Left renal pelvis (tissue), 4 donors: ENCODE measurements around the gene PDE7B. TPM values are rescaled to one million over a fixed set of nuclear protein-coding genes. Genes with fewer than 3 reads are reported as not detected.

ENCODE experiments used
- DNase-seq, 4 donors: peaks; one replicate each; pipeline ENCODE4 v3.0.0-alpha.2; 2013; ENCODE audit warnings: low read depth in 4 of 4, low spot score in 3 of 4
- polyA plus RNA-seq, 4 donors: library from polyadenylated mRNA; unstranded; fragments of 120-200 nt; gene quantifications; one replicate each; pipeline ENCODE4 v1.2.1, GENCODE V29; 2013; ENCODE audit not compliant: insufficient read length in 4 of 4

PDE7B gene
- polyA plus RNA-seq, 4 donors = 2.0 to 10.3 (median 8.6) TPM

DNA sequence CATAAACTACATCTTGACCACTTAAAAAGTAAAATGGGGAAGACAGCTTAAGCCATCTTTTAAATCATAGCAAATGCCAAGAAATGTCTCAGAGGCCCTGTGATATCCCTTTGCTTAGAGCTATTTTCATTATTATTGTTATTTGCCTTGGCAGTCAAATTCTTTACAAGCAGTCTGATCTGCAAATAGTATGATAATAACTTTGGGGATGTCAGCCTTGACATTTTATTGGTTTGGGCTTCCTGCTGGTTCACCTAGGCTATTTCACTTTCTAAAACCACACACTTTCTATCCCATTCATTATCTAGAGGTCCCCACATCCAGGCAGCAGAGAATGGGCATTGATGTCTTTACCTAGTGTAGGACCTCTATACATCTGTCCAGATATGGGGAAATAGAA, 125.1 kb downstream of the PDE7B start:
- no peak for DNase-seq

DNA sequence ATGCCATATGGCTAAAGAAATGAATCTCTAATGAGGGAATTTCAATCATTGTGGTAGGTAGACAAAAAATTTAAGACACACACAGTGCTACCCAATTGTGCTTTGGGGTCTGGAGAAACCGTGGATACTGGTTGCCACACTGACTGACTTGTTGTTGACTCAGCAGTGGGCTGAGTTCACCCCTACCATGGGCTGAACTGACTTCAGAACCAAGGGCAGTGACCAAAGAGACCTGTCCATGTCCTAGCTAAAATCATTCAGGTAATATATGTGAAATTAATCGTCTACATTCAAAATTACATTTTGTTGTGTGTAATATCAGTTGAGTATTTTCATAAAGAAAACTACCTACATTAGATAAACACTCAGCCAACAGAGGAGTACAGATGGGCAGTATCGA, 131.6 kb downstream of the PDE7B start:
- DNase-seq = no peak

DNA sequence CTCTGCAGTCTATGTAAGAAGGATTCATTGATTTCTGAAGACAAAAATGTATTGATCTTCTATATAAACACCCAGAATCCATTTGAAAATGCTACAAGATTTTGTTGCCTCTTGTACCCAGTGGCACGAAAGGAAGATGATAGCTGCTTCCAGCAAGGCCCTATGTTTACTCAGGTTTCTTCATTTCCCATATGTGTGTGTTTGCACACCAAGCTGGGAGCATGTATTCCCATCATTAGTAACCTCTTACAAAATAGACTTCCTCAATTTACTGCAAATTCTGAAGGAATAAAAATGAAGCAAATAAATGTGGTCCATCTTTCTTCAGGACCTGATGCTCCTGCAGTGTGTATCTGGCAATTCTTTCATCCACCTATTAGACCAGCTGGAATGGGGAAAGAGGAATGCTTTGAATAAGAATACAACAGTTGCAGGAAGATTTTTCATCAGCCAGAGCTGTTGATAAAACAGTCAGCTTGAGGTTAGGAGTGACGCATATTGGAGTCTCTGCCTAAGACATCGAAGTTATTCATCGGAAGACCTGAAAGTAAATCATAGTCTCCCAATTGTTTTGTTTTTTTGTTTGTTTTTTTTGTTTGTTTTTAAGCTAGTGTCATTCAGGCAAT, 132.3 kb downstream of the PDE7B start:
- no peak for DNase-seq

DNA sequence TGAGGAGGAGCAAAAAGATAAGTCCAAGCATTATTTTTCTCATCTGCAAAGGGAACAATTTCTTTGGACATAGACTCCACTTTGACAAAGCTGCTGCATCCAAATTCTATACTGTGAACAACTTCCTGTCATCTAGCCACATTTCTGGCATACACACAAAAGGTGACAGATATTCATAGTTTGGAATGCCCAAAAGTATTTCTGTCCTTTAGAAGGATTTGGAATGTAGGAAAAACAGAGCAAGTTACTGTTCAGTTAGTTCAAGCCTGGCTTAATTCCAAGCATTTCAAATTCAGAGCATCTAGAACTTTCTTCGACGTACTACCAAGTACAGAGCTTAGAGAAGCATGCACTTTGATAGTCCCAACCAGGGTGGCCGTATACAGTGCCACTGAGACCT, 134.0 kb downstream of the PDE7B start:
- no peak for DNase-seq

DNA sequence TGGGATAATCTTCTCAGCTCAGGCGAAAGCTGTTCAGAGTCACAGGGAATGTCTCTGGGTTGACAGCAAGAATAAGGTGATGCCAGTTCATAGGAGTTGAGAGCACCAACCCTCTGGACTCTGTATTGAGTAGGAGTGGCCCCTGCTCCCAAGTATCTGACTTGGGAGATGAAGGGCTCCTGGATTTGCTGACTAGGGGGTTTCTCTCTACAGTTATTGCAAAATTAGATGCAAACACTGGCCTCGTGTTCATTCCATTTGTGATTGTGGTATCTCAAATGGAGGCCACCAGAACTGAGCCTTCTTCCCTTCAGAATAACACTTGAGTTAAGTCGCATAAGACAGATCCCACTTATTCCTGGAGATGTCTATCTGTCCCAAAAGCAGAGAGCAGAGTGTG, 135.7 kb downstream of the PDE7B start:
- no peak for DNase-seq

DNA sequence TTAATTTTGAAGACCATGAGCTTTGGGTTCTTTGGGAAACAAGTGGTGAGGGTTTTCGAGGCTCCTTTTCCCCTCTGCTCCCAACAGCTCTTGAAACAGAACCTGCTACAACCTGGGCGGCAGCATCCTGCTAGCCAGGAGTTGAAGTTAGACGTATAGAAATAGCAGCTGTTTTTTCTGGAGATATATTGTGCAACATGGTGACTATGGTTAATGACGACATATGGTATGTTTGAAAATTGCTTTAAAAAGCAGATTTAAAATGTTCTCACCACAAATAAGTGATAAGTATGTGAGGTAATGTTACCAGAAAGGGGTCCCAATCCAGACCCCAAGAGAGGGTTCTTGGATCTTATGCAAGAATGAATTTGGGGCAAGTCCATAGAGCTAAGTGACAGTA, 138.9 kb downstream of the PDE7B start:
- DNase-seq = no peak

DNA sequence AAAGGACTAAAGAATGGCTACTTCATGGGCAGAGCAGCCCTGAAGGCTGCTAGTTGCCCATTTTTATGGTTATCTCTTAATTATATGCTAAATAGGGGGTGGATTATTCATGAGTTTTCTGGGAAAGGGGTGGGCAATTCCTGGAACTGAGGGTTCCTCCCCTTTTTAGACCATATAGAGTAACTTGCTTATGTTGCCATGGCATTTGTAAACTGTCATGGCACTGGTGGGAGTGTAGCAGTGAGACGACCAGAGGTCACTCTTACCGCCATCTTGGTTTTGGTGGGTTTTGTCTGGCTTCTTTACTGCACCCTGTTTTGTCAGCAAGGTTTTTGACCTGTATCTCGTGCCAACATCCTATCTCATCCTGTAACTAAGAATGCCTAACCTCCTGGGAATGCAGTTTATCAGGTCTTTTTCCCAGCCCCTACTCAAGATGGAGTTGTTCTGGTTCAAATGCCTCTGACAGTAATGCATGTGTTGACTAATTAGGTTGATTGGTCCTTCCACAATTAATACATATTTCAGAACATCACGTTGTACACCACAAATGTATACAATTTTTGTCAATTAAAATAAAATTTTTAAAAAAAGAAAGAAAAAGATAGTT, 139.5 kb downstream of the PDE7B start:
- DNase-seq = no peak

DNA sequence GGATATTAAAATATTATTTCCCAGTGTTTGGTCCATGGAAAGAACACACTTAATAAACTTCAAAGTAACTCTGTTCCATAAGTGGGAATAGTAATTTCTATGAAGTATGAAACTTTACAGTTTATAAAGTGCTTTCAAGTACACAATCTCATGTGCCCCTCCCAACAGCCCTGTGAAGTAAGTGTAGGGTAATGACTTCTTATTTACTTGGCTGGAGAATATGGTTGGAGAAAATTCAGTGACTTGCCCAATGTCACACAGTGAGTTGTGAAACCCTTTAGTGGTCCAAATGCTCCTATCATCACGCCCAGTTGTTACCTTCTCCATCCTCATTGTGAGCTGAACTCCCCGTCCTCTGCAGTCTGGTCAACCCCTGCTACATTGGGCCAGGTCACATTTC, 141.2 kb downstream of the PDE7B start:
- DNase-seq = no peak

DNA sequence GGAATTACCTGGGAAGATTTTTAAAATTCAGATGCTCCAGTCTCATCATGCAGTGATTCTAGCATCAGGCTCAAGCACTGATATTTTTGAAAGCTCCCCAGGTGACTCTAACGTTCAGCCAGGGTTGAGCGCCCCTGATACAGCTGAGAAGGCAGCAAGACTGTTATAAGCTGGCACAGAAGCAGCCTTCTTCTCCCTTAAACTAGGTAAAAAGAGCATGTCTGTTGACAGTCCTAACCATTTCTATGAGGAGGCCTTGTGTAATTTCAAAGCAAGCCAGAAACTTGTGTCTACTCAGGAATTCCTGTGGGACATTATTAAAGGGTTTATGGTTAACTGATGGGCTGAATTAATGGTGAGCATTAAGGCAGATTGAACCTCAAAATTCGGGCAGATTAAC, 141.9 kb downstream of the PDE7B start:
- DNase-seq = no peak

DNA sequence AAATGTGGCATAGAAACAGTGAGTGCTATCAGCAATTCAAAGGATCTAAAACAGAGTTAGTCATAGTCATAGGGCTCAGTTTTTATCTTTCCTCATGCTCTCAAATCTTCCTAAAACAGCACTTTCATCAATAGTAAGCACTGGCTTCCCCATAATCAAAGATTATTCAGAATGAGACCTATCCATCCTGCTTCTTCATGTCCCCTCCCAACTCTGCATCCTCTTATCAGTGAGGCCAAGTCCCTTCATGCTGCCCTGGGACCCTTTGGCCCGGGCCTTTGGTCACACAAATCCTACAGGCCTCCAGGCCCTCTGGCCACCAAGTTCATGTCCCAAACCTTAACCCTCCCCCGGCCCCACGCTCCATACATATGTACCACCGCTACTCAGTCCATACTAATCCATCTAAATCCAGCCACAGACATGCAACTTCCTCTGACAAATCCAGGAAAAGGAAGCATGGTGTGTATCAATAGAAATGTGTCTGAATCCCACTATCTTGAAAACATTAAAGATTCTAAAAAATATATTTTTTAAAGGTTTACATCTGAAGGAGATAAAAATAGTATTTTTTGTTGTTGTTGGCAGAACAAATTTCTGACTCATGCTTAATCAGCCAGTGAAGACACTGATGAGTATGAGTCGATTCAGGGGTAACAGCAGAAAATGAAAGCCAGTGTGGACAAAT, 143.5 kb downstream of the PDE7B start:
- DNase-seq = no peak

DNA sequence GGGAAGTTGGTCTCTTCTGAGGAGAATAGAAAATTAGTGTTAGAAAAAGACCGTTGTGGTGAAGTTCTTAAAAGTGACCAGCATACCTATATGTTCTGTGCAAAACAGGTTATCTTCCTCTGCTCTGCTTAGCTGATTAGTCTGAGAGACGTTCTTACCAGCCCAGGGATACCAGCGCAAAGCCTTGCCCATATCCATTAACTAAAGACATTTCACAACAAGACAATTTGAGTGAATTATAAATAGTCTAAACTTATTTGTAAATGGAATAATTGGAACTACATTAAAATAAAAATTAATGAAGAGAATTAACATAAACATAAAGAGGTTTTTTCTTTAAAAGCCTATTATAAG, 144.0 kb downstream of the PDE7B start:
- DNase-seq = no peak

DNA sequence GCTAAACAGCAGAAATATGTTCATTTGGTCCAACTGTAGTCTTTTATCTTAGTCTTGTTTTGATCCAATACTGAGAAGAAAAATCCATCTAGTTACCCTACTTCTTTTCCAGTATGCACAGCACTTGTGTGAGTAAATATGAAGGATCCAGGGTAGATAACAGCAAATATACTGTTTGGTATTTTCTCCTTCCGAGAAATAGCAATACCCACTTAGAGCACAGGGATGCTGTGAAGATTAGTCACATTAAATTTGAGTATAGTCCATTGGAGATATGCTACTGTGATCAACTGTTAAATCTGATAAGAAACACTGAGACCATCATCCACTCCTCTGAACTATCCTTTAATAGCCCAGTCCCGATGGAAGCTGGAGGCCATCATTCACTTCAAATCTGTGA, 145.2 kb downstream of the PDE7B start:
- DNase-seq = no peak

DNA sequence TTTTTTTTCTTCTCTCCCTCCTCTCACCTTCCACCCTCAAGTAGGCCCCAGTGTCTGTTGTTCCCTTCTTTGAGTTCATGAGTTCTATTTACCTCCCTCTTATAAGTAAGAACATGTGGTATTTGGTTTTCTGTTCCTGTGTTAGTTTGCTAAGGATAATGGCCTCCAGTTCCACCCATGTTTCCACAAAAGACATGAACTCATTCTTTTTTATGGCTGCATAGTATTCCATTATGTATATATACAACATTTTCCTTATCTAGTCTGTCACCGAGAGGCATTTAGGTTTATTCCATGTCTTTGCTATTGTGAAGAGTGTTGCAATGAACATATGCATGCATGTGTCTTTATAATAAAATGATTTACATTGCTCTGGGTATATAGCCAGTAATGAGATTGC, 147.9 kb downstream of the PDE7B start:
- no peak for DNase-seq

DNA sequence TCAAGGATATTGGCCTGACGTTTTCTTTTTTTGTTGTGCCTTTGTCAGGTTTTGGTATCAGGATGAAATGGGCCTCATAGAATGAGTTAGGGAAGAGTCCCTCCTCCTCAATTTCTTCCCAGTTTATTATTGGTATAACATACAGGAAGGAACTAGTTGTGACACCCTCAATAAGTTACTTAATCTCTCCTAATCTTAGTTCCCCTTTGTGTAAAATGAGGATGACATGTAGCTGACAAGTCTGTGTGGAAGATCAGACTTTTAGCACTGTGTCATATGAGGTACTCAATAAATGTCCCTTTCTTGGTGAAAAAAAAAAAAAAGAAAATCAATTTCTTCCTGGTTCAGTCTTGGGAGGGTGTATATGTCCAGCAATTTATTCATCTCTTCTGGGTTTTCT, 155.8 kb downstream of the PDE7B start:
- no peak for DNase-seq

DNA sequence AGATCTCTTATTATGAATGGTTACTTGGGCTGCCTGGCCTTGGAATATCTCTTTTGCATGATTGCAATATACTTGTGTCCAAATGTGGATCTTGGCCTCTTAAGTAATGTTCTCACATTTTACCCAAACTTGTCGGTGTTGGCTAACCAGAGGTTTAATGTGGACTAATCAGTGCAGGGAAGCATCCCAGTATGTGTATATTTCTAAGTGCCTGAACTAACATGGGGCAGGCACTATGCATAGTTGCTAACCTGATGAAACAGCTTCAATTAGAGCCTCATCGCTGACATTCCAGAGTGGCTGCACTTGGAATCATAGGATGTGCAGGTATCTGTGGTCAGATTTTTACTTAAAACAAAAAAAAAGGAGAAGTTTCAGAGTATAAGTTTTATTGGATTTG, 160.0 kb downstream of the PDE7B start:
- DNase-seq = no peak

DNA sequence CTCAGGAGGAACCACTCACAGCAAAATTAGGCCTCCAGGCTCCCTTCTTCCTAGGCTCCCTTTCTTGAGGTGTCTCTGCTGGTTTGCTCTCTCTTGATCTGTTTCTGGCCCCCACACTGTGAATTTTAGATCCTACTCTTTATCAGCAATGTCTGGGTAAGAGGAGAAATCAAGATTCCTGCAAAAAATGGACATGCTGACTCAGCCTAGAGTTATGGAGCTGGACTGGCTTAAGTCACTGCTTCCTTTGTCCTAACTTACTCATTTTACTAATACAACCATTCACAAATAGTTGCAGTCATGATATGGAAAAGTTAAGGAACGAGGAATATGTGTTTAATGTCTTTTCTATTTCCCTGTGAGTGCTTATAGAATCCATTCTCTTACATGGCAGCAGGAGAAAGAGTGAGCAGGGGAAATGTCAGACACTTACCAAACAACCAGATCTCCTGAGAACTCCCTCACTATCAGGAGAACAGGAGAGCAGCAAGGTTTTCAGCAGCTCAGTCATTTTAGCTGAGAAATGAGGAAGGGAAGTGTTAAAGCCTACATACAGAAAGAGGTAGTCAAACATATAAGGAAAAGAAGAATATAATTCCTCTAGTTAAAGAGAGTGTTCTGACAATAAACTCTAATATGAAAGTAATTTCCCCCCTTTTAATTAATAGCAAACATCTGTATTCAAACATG, 160.8 kb downstream of the PDE7B start:
- no peak for DNase-seq

DNA sequence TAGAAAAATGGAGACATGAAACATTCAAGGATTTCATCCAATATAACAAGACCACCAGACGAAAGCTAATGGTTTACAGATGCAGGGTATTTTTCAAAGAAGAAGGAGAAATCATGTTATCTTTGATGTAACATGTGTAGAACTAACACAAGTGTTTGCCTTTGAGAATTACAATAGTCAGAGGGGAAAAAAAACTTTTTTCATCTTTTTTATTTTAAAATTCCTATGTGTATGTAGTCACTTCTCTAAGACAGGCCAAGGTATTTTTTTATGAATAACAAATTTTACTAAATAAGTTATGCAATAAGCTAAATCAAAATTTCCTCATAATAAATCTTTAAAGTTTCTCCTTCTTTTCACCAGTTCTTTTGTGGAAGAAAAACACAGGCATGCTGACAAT, 161.4 kb downstream of the PDE7B start:
- no peak for DNase-seq

DNA sequence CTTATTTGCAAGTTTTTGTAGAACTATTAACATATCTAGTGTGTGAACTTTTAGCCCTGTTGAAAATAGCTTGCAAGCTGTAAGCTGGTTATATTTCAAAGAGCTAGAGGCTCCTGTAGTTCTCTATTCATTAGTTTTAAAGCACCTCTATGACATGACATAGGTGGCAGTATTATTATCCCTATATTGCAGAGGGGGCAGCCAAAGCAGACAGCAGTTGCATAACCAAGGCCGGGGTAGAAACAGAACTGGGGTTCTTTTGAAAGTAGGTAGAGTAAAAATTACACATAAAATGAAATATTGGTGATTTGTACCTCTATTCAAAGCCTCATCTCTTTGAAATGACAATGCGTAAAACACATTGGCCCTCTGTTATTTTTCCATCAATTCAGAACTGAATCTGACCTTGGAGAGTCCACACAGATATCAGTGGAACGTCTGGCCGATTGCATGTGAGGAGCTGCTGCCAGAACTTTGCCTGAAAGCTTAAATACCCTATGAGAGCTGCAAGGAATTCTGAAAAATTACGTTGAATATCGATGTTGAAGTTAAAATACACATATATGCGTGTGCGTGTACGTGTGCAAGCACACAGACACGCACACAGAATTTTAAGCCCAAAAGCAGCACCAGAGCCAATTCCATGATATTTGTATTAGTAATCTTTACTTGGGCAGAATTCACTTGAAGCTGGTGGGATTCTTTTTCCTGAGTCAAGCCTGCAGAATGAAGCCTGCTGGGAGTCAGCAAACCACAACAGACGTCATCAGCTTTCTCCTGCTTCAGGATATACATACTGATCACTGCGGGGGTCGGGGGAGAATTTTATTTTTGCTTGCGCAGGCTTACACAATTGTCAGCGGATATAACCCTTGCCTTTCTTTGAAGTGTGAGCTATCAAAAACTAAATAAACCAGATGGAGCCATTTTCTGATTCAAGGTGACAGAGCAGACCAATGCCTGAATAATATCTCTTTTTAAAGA, 163.2 kb downstream of the PDE7B start:
- no peak for DNase-seq

DNA sequence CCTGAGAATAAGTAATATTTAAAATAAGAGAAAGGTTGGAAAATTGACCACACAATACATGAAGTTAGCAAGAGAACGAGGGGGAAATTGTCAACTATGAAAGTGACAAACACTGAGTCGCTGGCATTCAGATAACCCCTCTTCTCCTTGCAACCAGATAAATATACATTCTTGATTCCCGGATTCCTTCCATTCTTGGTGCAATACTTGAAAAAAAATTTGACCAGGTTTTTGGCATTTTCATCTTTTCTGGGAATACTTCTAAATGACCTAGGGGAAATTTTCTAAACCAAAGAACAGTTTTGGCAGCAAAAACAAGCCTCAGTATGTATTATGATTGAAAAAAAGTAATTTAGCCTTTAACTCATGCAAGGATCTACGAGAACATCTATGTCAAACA, 164.0 kb downstream of the PDE7B start:
- no peak for DNase-seq
